T1000 (cell line): Measurements from ENCODE around the gene KIF21A.

ENCODE experiments used
- DNase-seq: peaks from one replicate; lab custom pipeline; 2025; ENCODE audit warnings: mixed read lengths; lab: John Stamatoyannopoulos, UW

The KIF21A gene

DNA sequence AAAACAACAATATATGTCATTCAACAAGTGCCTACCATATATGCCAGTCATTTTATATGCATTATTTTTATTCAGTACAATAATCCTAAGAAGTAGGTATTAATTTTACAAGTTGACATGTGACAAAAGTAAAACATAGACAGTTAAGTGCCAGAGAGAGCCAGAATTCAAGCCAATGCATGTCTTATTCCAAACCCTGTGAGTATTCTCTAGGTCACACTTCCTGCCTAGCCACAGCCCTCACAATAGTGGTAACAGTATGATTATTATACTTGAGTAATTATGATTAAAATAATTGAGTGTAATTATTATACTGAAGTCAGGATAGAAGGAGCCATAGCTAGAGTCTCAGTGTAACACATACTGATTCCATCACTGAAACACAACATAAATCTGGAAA is 52.2 kb downstream of the KIF21A start:
- DNase-seq, result no peak

DNA sequence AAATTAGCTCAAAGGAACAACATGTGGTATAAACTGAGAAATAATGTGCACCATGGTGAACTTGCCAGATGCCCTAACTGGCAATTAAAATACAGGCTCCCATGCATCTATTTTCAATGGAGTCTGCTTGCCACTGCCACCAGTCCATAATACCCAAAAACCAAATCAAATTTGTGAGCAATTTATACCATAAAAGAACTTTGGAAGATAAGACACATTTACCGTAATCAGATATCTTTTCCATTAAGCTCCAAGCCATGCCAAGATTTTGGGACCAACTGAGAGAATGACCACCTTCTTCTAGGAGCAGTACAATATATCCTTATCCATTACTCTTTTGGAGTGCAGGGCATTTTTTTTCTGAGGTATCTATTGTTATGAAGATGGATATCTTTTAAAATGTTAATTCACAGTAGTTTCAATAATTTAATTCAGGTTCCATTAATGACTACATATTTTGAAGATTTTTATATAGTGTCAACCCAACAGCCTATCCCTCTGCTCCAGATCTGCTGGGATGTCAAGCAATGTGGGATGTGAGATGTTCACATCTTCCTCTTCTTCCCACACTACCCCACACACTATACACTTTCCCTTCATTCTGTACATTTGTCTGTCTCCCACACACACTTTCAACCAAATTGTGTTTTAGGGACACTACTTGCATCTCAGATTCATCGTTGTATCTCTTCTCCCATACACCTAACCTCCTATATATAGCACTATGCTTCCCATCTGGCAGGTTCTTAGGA is 53.3 kb downstream of the KIF21A start:
- DNase-seq, result no peak

- DNase-seq, result no peak
These were observed 56.6 kb downstream of the KIF21A start for GRCh38 chr12:39386335-39386734.

GRCh38 chr12:39383114-39383513 is 59.8 kb downstream of the KIF21A start:
- DNase-seq, result no peak

DNA sequence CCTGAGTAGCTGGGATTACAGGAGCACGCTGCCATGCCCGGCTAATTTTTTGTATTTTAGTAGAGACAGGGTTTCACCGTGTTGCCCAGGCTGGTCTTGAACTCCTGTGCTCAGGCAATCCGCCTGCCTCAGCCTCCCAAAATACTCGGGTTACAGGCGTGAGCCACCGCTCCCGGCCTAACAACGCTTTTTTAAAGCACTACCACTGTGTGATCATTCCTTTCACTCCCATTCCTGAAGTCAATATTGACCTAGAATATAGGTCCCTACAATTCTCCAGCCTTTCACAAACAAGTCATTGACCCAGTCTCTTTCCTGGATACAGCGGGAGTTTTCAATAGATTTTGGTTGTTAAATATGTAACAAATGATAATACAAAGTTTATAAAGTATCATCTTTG is 62.8 kb downstream of the KIF21A start:
- no peak for DNase-seq

DNA sequence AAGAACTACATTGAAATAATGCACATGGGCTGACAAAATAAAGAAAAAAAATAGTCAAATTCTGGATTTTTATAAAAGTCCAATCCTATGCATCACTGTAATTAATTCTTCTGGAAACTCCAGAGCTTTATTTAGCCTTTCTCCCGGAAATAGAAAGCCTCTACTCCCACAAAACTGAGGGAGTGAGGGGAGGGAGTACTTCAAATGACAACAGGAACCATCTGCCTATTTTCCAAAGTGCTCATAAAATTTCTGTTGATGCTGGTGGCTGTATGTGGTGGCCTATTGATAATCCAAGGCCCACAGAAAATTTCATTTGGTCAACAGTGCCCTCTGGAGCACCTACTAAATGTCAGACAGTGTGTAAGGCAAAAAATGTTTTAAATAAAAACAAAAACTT is 64.6 kb downstream of the KIF21A start:
- no peak for DNase-seq

- no peak for DNase-seq
These were observed 67.6 kb downstream of the KIF21A start for GRCh38 chr12:39375206-39375808.

DNA sequence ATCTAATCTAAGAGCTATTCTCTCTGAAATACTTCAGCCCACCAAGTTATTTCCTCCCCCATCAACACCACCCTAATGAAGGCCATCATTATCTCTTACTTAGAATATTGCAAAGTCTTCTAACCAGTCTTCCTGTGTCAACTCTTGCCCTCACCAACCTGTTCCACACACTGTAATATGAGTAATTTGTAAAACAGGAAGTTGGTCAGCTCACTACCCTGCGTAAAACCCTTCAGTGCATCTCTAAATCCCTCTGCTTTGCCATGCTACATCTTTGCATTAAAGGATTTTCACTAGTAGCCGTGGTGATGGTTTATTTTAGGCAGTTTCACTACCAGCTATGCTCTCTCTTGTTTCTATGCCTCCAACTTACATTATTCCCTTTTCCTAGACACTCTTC is 70.0 kb downstream of the KIF21A start:
- DNase-seq, result no peak

DNA sequence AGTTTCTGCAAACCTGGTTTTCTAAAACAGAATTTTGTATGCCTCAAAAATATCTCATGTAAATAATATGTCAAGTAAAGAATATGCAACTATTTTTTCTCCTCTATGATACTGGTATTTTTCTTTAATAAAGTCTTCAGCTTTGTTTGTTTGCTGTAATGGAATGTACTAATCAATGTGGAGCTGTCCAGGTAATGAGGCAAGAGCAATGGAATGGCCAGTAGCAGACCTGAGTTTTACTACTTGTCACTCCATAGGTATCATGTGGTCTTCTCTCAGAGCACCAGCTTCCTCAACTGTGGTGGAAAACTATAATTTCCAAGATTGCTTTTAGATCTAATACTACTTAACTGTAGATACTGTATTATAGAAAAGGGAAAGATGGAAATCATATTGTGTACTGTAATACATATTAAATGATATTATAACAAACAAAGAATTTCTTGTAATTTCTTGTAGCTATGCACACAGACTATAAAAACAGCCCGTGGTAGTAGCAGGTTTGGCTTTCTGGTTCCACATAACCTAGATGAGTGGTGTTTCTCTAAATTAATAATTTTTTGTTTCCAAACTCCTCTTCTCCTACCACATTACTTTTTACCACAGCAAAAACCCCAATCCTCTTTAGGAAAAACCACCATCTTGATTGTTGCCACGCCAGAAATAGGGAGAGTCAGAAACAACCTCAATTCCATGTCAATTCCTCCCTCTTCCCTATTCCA is 70.6 kb downstream of the KIF21A start:
- no peak for DNase-seq

- no peak for DNase-seq
These were observed 73.2 kb downstream of the KIF21A start for GRCh38 chr12:39369756-39370155.

DNA sequence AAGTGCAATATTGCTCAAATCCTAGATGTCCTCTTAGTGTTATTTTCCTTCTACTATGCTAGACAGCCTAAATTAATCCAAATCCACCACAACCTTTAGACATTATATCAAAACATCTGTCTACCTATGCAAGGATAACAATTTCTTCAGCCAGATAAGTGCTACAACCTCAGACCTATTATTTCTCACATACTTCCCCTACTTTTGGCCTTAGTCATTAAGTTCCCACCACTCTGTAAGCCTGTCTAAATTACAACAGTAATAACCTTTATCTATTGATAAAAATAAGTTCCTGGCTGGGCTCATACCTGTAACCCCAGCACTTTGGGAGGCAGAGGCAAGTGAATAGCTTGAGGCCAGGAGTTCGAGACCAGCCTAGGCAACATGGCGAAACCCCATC is 74.0 kb downstream of the KIF21A start:
- DNase-seq, result no peak

DNA sequence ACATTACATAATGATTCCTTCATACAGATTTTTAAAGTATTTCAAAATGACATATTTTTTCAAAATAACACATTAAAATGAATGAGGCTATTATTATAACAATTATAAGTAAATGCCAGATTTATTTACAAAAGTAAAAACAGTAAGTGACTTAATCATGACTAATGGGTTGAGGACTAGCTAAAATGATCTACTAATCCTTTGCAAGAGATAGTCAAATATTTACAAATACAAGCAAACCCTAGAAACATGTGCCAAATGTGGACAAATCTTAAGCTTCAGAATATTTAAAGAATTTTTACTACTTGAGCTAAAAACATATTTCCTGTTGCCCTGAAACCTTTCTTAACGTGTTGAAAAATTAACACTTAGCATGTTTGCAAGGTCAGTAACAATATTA is 74.8 kb downstream of the KIF21A start:
- no peak for DNase-seq

- no peak for DNase-seq
These were observed 75.4 kb downstream of the KIF21A start for GRCh38 chr12:39367494-39367893.

GRCh38 chr12:39365364-39366001 is 77.4 kb downstream of the KIF21A start:
- DNase-seq, result no peak

DNA sequence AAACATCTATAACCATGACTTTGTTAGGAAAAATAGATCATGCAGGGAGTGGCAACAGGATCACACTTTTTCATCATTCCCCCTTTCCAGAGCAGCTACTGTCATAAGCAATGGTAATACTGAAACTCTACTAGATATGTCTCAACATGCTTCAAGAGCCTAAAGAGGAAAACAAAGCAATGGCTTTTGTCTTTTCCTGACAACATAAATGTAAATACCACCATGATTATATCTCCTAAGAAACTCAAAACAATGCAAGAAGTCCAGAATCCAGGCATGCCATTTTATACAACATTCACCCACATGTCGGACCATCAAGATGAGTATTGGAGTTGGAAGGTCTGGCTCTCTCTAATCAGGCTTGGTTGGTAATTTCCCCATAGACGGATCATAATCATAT is 78.7 kb downstream of the KIF21A start:
- no peak for DNase-seq

GRCh38 chr12:39359645-39360044 is 83.3 kb downstream of the KIF21A start:
- no peak for DNase-seq

DNA sequence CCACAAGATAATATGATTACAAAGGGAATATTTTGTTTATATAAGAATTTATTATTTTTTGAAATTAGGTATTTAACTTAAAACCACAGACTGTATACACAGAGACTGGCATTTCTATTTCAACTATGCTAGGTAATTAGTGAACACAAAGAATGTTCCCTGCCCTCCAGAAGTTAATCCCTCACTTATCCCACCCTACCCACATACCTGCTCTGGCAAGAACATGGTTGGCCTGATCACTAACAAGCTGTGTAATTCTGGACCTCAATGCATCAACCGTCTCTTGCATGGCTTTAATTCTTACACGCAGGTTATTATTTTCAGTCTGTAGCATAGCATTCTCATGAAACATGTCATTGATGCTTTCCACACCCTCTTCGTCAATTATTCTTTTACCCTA is 85.9 kb downstream of the KIF21A start:
- no peak for DNase-seq

DNA sequence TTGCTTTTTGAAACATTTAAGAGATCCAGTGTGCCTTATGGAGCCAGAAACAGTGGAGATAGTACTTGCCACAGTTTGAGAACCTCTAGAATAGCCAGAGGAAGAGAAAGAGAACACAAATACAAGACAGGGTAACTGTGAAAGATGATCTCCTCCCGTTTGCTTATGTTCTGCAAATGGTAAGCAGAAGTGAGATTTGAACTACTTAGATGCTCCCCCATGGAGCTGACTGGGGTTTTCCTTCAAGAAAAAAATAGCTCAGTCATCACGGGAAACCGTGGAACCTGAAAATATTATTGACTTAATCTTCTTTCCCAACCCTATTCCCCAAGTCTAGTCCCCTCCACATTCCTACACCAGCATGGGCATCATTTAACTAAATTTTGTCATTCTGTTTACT is 87.1 kb downstream of the KIF21A start:
- DNase-seq, result no peak

DNA sequence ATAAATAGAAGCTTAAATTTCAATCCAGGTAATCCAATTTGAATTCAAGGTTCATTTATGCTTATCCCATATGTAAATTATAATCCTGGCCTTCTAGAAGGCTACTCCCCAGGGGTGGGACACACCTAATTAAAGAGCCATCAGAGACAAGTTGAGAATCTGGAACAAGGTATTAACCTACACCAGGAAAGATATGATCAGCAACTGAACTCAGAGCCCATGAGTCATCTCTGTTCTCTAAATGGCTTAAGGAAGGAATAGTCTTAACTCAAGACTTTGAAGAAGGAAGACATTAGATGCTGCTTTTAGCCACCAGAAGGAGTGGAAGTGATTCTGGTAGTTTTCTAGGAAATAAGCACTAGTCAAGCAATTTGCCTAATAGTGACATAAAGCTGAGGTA is 88.0 kb downstream of the KIF21A start:
- no peak for DNase-seq

DNA sequence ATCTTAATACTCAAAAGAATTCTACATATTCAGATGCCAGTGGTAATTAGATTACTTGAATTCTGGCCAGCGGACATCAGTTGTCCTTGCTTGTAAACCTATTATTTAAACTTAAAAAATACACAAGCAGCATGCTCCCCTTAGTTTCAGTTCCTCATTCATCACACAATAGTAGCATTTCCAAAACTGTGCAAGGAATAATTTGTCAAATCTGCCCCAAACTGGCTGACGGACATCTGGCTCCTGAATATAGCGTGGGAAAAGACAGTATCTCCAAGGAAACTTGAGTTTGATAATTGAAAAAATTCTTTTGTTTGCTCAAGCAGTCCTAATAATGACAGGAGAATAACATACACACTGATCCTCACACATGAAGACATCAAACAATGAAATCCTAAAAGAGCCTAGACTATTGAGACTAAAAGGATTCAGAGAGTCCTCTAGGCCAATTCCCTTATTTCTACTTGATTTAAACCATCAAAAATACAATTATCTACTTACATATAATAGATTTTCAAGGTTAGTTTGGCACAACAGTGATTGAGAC is 90.4 kb downstream of the KIF21A start:
- DNase-seq, result no peak

GRCh38 chr12:39351153-39351552 is 91.8 kb downstream of the KIF21A start:
- no peak for DNase-seq

- DNase-seq, result no peak
These were observed 93.8 kb downstream of the KIF21A start for GRCh38 chr12:39348941-39349626.
